Fibroblast of the conjunctiva (primary cell): ENCODE measurements around the gene ELMO3.

Source experiments
- DNase-seq: peaks from one replicate; pipeline ENCODE4 v3.0.0-alpha.2; 2010; ENCODE audit warnings: low read depth

Gene ELMO3

GRCh38 chr16:67164599-67165061 is 34.3 kb upstream of the ELMO3 start, which contains the start of gene HSF4:
Gene HSF4, plus strand, starts transcription at chr16:67164745. Its CDS starts 67 bp downstream, at chr16:67164812.
- DNase-seq = no peak

- no peak for DNase-seq
Measured at GRCh38 chr16:67165121-67166078, 33.5 kb upstream of the ELMO3 start.

GRCh38 chr16:67166110-67166547 is 32.8 kb upstream of the ELMO3 start:
- DNase-seq = no peak

- no peak for DNase-seq
Measured at GRCh38 chr16:67166598-67167168, 32.2 kb upstream of the ELMO3 start.

DNA sequence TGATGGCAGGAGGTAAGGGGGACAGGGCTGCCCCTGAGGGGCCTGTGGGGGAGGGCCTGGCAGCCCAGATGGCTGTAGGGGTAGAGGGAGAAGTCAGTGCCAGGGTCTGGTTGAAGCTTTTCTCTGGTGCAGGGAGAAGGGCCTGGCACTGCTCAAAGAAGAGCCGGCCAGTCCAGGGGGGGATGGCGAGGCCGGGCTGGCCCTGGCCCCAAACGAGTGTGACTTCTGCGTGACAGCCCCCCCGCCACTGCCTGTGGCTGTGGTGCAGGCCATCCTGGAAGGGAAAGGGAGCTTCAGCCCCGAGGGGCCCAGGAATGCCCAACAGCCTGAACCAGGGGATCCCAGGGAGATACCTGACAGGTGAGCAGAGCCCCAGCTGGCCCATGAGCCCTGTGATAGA is 31.3 kb upstream of the ELMO3 start:
- no peak for DNase-seq

GRCh38 chr16:67169011-67169451 is 29.9 kb upstream of the ELMO3 start:
- no peak for DNase-seq

- DNase-seq = no peak
Measured at GRCh38 chr16:67169642-67170167, 29.2 kb upstream of the ELMO3 start.

GRCh38 chr16:67170168-67170948 is 28.6 kb upstream of the ELMO3 start, which contains the start of gene NOL3:
Gene NOL3, plus strand, starts transcription at chr16:67170538.
- DNase-seq = peak; percentile 60

DNA sequence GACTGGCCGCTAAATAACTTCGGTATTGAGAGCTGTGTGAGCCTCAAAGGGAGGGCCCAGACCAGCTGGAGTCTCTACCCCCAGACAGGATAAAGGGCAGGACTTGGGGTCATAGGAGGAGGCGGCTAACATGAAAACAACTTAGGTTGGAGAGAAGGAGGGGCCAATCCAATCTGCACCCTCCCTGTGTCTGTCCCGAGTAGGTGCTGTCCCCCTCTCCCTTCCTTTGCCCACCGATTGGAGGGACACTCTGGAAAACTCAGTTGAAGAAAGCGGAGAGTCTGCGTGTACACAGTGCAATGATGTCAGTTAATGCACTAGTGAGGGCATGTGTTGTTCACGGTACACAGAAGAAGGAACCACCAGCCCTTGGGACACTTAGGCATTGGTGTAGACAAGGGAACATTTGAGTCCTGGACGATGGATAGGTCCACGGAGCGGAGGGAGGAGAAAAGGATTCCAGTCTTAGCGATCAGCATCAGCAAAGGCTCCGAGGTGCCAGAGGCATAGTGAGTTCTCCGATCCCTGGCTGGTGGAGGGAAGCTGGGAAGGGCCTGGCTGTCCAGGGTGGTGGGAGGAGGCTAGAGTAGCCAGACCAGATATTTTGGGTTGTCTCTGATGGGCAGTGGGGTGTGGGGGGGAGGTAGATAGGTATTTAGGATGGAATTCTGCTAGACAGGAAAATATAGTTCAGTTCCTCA is 27.8 kb upstream of the ELMO3 start:
- DNase-seq = no peak

DNA sequence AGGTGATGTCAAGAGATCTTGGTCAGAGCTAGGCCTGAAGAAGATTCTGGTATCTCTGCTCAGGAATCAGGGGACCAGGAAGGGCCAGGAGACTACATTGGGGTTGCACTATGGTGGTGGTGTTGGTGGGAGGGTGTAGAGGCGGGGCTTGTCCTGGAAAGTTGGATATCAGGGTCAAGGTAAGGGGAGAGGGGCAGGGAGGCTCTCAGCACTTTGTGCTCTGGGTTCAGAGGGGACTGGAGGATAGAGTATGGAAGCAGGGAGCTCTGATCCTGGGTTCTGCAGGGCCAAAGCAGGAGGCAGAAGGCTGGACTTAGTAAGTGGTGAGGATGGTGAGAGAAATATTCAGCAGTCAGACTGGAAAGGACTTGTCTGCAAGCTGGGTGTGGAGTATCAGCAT is 25.6 kb upstream of the ELMO3 start:
- DNase-seq = no peak

DNA sequence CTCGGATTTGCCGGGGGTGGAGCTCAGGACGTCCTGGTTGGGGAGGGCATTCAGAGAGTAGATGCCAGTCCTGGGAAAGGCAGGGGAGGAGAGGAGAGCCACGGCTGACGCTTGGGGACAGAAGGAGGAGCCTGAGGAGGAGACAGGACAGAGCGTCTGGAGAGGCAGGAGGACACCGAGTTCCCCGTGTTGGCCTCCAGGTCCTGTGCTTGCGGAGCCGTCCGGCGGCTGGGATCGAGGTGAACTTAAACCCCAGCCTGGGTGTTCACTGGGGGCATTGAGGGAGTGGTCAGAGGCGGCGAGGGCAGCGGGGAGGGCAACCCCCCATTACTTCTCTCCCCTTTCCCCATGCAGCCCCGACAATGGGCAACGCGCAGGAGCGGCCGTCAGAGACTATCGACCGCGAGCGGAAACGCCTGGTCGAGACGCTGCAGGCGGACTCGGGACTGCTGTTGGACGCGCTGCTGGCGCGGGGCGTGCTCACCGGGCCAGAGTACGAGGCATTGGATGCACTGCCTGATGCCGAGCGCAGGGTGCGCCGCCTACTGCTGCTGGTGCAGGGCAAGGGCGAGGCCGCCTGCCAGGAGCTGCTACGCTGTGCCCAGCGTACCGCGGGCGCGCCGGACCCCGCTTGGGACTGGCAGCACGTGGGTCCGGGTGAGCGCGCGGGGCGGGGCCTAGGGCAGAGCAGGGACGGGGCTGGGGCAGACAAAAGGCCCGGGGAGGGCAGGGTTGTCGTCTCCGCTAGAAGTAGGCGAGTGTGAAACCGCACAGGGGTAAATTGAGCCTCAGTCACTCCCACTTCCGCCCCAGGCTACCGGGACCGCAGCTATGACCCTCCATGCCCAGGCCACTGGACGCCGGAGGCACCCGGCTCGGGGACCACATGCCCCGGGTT is 24.9 kb upstream of the ELMO3 start:
- peak; percentile 74 for DNase-seq

DNA sequence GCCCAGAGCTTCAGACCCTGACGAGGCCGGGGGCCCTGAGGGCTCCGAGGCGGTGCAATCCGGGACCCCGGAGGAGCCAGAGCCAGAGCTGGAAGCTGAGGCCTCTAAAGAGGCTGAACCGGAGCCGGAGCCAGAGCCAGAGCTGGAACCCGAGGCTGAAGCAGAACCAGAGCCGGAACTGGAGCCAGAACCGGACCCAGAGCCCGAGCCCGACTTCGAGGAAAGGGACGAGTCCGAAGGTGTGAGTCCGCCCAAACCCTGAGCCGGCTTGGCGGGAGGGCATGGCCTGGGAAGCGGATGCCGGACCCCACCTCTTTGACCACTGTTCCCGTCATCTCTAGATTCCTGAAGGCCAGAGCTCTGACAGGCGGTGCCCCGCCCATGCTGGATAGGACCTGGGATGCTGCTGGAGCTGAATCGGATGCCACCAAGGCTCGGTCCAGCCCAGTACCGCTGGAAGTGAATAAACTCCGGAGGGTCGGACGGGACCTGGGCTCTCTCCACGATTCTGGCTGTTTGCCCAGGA is 24.2 kb upstream of the ELMO3 start:
- no peak for DNase-seq

DNA sequence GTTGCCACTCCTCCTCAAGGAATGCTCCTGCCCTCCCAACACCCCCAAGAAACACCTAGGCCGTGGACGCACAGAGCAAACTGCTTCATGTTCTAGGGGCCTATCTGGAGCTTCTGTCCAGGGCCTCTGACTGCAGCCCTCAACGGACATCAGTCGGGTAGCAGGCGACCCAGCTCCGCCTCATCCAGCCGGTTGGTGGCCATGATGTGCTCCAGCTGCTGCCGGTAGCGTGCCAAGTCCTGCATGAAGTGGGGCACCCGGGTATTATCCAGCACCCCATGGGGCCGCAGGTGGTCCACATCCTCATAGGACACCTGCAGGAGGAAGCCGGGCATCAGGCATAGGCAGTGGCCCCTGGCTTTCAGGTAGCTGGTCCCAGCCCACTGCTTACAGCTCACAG is 22.3 kb upstream of the ELMO3 start:
- DNase-seq = no peak

DNA sequence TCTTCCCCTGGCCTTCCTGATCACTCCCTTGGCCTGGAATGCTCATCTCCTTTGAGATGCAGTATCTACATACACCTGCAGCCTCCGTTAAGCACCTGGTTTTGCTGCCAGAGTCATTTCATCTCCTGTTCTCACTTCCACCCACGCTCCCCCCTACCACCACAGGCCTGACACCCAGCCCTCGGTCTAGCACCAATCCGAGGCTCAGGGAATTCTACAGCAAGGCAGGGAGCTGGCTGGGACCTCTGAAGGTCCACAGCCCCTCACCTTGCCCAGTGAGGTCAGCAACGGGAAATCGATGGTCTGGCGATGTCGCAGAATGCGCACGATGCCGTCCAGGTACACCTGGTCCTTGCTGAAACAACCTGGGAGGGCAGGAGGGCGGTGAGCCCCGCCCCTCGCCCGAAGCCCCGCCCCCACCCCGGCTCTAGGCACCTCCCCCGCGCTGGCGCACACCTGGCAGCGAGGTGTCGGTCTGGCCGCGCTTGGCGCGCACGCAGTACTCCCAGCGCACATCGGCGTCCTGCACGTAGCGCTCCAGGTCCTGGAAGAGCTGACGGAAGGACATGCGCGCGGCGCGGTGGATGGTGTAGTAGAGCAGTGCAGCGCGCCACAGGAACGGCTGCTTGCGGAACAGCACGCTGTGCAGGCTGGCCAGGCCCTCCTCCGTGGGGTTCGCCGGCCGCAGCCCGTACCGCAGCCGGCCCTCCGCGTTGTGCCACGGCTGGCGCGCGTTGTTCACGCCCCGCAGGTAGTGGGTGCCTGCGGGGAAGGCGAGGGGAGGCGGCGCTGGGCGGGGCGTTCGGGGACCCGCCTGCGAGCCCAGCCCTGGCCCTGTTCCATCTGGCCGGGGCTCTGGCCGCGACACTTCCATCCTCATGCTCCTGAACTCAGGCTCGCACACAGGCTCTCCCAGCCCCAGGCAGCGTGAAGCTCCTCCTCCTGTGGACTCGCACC is 20.9 kb upstream of the ELMO3 start:
- DNase-seq = no peak

DNA sequence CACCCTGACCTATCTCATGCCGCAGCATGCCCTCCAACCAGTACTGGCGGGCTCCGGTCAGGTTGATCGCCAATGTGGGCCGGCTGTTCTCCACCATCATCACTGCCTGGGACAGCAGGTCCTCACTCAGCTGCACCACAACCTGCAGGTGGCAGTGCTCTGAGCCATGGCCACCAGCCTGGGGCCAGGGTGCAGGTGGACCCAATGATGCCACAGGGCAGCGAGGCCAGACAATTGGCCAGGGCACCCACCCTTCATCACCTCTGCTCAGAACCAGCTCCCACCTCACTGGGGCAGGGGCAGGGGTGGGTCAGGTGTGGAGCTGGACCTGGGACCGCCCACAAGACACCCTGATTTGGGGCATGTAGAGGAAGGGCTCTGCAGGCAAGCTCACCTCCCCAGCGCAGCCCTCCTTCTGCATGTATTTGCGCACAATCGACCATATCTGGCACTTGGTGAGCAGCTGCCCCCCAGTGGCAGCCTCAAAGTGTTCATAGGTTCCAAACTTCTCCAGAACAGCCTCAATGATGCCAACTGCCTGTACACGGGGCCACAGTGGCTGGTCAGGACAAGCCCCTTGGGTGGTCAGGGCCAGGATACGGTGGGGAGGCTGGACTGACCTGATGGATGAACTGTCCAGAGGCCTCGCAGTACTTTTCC is 19.4 kb upstream of the ELMO3 start:
- no peak for DNase-seq

DNA sequence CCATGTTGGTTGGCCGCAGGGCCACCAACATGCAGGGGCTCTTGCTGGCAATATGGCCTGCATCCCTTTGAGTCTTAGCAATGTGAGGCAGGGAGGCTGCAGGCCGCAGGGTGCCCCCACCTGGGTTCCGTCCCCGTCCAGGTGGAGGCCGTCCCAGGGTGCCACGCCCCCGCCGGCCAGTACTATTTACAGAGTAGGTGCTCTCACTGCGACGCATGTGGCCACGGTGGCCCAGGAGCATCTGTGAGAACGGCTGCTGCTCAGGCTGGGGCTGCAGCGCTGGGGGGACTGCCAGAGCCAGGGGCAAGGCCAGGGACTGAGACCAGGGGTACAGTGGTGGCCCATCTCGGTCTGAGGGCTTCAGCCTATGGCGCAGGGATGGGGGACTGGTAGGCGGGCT is 18.8 kb upstream of the ELMO3 start:
- no peak for DNase-seq

DNA sequence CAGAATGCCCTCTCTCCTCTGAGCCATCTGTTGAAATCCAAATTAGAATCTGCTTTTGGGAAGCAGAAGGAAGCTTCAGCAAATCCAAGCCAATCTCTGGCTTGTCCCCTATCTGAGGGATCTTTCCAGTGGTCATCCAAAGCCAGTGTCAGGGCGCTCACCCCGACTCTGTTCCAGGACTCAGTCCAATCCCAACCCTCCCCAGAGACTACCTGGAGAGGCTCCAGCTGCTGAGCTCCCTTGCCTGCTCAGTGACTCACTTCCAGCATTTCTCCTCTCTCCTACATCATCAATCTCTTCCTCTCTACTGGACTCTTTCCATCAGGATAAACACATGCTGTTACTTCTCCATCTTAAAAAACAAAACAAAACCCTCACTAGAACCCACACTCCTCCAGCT is 17.6 kb upstream of the ELMO3 start:
- DNase-seq = peak; percentile 67

GRCh38 chr16:67182288-67182687 is 16.6 kb upstream of the ELMO3 start:
- no peak for DNase-seq

GRCh38 chr16:67183284-67183626 is 15.7 kb upstream of the ELMO3 start:
- DNase-seq = no peak
